GM19025 (cell line): ENCODE results near the gene TSPYL2.
A peak's percentile ranks its signal among the peaks of the same experiment; 100 is the strongest.

Experiments
- ATAC-seq: cut with Tn5 transposase; IDR thresholded peaks from one replicate; pipeline ENCODE4 v1.9.1; 2021; ENCODE audit warnings: mild to moderate bottlenecking, low read depth, moderate library complexity; ENCODE audit not compliant: unreplicated experiment

The TSPYL2 gene

DNA sequence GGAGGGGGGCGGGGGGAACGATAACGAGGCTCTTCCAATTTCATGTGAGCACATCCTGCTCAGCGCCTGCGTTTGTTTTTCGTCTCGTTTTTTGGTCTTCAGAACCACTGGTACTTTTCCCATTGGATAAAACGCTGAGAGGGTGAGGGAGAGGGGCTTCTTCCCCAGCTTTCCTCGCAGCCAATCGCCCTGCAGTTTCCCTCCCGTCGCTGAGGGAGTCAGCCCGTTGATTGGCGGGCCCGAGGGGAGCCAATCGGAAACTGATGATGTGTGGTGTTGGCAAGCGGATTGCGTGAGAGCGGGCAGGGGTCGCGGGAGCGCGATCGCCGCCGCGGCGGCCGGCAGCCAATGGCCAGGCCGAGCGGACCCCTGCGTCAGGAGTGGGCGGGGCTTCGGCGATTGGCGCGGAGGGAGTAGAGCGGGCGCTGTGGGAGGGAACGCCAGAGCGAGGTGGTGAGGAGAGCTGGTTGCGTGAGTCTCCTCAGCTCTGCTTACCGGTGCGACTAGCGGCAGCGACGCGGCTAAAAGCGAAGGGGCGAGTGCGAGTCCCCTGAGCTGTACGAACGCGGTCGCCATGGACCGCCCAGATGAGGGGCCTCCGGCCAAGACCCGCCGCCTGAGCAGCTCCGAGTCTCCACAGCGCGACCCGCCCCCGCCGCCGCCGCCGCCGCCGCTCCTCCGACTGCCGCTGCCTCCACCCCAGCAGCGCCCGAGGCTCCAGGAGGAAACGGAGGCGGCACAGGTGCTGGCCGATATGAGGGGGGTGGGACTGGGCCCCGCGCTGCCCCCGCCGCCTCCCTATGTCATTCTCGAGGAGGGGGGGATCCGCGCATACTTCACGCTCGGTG, at the start of gene TSPYL2:
Gene TSPYL2, plus strand, starts transcription at position 443 of the 848 bp plus-strand sequence. Its CDS starts 132 bp downstream, at position 575.
- peak; percentile 97 for ATAC-seq

DNA sequence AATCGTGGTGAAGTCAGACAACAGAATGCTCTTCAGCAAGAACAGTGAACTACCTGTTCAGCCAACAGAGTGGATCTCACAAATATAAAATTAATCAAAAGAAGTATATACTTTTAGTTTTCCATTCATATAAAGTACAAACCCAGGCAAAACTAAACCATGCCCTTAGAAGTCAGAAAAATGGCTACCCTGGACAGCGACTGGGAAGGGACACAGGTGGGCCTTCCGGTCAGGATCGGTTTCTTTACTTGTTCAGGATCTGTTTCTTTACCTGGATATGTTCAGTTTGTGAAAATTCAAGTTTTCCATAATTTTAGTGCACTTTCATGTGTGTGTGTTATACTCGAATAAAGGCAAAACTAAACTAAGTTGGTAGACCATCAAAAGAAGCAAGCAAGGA, 46.0 kb upstream of the TSPYL2 start:
- ATAC-seq = no peak

DNA sequence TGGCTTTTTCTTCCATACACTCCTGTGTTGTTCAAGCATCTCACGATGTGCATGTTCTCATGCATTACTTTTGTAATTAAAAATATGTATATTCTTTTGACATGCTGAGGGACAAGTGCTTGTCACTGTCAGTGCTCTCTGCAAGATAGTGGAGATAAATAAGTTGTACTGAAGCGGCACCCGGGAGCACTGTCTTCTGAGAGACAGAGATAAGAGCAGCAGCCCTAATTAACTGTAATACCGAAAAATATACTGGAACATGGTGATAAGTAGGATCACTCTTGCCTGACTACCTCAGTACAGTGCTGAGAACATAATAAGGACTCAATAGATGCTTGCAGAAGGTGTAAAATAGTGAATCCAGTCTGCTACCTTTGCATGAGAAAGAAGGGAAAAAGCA, 42.9 kb upstream of the TSPYL2 start:
- no peak for ATAC-seq

DNA sequence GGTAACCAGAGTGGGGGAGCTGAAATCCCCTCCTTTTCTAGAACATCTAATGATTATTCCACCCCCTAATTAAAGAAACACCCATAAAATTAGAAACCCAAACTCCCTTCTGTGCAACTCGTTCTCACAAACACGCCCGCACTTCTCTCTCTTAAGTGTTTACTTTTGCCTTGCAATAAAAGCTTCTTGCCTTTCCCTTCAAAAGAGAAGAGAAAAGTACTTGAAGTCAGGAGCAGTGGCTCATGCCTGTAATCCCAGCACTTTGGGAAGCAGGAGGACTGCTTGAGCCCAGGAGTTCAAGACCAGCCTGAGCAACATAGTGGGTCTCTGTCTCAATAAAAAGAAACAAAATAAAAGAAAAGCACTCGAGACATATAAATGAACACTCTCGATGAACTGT, 37.2 kb upstream of the TSPYL2 start:
- no peak for ATAC-seq

DNA sequence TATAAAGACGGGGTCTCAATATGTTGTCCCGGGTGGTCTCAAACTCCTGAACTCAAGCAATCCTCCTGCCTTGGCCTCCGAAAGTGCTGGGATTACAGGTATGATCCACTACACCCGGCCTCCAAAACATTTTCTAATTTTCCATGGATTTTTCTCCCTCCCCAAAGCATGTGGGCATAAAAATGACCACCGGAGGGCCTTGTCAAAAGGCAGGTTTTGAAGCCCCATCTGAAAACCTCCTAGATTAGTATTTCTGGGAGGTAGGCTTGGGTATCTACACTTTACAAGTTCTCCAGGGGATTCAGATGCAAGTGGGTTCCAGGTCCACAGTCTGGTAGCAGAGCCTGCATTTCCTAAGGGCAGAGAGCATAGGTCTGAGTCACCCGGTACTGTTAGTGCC, 34.9 kb upstream of the TSPYL2 start:
- ATAC-seq = no peak

DNA sequence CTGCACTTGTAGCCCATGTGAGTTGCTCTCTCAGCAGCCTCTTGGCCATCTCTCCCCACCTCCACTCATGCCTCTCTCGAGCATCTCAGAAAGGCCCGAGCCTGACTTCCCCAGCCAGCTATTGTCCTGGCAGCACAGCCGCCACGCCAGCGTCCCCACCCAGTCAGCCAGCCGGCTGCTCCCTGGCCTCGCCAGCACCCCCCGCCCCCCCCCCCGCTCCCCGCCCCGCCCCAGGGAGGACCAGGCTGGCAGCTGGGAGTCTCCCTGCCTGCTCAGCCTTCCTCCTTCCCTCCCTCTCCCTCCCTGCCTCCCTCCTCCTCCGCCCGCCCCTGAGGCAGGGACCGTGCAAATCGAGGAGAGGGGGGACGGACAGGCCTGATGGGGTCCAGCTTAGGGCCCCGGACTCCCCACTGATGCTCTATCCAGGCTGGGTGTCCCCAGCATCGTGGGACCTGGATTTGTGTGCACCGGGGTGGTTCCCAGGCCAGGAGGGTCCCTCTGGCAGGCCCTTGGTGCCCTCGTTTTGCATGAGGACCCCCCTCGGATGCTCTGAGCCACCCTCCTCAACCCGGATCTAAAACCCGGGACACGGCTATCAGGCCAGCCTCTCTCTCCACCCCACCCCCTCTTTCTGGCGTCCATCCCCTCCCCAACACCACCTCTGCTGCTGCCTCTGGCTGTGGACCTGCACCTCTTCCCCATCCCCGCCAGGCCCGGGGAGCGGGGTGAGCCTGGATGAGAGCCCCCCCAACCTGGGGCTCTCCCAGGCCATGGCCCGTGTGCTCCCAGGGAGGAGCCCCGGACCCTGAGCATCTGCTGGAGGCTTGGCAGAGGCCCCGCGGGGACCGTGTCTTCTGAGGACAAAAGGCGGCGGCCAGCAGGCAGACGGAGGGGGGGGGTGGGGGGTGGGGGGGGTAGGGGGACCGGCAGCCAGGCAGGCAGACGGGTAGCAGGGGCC, 33.7 kb upstream of the TSPYL2 start, which contains the start of gene GPR173:
Gene GPR173, plus strand, starts transcription at position 621 of the 958 bp plus-strand sequence. CDS start 27,833 bp downstream, outside the sequence.
- ATAC-seq = no peak

DNA sequence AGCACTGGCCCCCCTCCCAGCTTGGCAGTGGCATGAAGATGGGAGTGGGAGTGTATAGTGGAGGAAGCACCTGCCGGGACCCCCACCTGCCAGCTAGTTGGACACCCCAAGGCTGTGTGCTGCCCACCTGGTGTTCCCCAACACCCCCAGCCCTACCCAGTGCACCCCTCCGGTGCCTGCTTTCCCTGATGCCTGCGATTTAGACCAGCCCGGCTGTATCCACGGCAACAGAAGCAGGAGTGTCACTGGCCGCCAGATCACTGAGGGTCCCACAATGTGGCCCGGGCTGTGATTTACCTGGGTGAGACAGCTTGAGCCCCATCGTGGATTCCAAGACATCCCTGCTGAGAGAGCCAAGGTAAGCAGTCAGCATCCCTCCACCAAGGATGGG, 33.0 kb upstream of the TSPYL2 start:
- ATAC-seq = no peak

DNA sequence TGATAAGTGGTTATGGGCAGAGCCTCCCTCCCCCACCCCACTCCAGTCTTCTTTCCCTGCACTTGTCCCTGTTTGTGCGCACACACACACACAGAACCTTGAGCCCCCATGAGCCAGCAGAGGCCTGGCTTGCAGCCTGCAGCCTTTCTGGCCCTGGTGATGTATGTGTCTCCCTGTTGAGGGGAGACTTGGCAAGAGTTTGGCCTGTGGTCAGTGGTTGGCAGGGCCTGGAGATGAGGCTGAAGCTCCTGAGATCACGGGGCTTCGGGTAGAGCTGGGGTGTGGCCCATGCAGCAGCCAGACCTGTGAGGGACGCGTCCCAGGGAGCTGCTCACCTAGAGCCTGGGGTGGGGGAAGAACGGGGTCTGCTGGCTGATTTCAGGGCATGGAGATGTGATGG, 31.3 kb upstream of the TSPYL2 start:
- no peak for ATAC-seq

DNA sequence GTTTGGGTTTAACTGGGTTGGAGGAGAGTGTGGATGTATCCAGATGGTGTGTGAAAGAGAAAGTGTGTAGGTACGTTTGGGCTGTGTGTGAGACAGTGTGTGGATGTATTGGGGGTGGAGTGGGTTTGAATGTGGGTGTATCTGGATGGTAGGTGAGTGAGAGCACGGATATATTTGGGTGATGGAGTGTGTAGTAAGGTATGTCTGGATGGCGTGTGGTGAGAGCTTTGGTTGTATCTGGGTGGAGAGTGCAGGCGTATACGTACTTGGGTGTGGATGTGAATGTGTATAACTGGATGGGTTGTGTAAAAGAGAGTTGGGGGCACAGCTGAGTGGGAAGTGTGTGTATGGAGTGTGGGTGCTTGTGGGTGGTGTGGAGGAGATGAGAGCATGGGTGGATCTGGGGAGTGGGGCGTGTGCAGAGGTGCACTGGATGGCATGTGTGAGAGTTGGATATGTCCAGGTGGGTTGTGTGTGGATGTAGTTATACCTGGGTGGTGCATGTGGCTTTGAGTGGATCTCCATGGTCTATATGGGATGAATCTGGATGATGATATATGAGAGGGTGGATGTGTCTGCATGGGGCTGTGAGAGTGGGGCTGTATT, 26.8 kb upstream of the TSPYL2 start:
- ATAC-seq = no peak

DNA sequence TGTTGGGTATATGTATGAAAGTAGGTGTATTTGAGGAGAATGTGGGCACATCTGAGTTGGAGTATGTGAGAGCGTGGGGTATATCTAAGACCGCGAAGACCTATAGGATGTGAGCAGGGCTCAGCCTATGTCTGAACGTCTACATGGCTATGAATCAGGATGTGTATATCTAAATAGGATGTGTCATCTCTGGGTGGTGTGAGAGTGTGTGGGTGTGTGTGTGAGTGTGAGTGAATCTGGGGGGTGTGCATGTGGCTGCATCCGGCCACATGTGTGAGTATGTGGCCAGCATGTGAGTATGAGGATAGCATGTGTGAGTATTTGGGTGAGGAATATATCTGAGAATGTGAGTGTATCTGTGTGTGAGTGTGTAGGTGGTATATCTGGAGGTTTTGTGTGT, 25.9 kb upstream of the TSPYL2 start:
- no peak for ATAC-seq

DNA sequence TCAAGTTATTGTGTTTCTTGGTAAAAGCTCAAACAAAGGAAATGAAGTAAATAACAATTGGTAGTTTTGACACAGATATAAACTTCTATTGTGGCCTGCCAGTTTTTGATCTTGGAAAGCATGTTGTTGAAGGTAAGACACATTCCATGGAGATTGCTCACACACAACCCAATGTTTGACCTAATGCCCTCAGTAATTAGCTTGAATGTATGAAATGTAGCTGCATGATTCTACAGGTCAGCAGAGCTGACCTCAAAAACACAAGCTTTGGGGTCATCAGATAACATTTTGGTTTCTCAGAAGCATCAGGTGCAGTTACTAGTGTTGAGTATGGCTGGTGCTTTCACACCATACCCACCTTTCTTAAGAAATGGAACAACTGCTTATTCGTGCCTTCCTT, 17.1 kb upstream of the TSPYL2 start:
- no peak for ATAC-seq

DNA sequence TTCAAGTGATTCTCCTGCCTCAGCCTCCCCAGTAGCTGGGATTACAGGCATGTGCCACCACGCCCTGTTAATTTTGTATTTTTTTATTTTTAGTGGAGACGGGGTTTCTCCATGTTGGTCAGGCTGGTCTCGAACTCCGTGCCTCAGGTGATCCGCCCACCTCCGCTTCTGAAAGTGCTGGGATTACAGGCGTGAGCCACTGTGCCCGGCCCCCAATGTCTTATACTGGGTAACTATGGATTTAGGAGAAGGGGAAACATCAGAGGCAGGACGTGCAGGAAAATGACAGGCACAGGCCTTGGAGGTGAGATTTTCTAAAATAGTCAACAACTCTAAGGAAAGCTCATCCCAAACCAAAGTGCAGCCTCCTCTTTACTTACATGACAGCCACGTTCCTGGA, 11.1 kb upstream of the TSPYL2 start:
- no peak for ATAC-seq

DNA sequence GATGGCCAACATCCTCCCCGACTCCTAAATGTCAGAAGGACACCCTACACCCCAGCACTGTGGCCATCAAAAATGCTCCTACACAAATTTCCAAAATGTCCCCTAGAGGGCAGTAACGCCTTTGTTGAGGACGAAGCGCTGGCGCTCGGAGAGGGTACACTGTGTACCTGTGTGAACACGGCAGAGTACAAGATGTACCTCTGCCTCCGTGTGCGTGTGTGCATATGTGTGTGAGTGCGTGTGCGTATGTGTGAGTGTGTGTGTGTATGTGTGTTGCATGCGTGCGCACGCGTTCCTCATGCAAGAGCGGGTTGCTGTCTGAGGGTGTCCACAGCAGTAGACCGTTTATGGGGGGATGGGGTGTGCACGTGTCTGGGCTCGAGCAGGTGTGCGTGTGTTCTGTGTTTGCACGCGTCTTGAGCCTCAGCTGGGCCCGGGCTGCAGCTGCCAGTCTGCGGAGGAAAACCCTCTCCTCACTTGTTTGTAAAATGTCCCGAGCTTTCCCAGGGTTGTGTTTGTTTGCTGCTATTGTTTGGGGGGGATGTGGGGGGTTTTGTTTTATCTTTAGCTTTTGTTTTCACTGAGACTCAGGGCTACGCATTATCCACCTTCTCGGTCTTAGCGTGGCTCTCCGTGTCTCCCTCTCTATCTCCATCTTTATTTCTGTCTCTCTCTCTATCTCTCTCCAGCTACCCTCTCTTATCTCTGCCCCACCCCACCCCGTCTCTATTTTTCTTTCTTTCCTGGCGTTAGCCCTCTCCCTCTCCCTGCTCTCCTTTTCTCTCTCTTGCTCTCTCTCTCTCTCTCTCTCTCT, 10.4 kb upstream of the TSPYL2 start:
- peak; percentile 87 for ATAC-seq

DNA sequence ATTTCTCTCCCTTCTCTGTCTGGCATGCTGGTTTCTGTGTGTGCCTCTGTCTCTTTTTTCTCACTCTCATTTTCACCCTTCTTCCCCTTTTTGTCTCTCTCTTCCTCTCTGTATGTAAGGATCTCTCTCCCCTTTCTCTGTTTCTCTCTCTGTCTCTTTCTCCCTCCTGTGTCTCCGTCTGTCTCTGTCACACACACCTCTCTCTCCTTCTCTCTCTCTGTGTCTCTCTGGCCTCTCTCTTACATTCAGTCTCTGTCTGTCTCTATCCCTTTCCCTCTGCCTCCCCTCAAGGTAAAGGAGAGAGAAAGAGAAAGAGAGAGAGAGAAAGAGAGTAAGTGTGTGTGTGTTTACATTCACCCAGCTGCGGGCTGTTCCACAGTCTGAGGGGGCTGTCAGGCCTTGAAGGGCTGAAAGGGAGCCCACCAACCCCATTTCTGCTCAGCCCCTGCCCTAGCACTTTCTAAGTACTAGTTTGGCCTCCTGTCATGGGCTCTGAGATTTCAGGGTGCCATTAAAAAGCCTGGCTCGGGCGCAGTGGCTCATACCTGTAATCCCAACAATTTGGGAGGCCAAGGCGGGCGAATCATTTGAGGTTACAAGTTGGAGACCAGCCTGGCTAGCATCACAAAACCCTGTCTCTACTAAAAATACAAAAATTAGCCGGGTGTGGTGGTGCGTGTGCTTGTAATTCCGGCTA, 9.6 kb upstream of the TSPYL2 start:
- no peak for ATAC-seq

DNA sequence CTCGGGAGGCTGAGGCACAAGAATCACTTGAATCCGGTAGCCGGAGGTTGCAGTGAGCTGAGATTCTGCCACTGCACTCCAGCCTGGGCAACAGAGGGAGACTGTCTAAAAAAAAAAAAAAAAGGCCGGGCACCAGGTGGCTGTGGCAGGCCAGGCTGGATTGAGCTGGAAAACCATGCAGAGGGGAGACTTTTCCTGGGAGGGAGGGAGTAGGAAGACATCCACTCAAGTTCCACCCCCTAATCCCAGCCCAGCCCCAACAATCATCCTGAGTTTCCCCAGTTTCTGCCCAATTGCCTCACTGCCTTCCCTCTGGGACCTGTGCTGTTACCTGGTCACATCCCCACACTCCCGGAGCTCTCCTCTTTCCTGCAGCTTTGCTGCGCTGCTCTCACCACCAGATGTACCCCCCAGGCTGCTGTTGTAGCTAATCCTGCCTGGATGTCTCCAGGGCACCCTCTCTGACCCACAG, 9.0 kb upstream of the TSPYL2 start:
- ATAC-seq = no peak

DNA sequence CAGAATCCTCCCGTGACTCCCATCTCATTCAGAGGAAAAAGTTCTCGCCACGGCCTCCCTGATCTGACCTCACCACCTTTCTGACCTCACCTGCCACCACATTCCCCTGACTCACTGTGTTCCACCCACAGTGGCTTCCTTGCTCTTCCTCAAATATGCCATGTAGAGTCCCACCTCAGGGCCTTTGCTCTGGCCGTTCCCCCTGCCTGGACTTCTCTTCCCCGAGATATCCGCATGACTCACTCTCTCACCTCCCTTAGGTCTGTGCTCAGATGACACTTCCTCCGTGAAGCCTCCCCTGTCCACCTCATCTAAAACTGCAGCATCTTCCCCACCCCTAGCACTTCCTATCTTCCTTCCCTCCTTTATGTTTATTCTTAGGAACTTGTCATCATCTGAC, 7.2 kb upstream of the TSPYL2 start:
- ATAC-seq = no peak

DNA sequence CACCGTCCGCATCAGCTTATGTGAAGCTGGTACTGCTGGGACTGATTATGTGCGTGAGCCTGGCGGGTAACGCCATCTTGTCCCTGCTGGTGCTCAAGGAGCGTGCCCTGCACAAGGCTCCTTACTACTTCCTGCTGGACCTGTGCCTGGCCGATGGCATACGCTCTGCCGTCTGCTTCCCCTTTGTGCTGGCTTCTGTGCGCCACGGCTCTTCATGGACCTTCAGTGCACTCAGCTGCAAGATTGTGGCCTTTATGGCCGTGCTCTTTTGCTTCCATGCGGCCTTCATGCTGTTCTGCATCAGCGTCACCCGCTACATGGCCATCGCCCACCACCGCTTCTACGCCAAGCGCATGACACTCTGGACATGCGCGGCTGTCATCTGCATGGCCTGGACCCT, 5.5 kb upstream of the TSPYL2 start:
- ATAC-seq = no peak

DNA sequence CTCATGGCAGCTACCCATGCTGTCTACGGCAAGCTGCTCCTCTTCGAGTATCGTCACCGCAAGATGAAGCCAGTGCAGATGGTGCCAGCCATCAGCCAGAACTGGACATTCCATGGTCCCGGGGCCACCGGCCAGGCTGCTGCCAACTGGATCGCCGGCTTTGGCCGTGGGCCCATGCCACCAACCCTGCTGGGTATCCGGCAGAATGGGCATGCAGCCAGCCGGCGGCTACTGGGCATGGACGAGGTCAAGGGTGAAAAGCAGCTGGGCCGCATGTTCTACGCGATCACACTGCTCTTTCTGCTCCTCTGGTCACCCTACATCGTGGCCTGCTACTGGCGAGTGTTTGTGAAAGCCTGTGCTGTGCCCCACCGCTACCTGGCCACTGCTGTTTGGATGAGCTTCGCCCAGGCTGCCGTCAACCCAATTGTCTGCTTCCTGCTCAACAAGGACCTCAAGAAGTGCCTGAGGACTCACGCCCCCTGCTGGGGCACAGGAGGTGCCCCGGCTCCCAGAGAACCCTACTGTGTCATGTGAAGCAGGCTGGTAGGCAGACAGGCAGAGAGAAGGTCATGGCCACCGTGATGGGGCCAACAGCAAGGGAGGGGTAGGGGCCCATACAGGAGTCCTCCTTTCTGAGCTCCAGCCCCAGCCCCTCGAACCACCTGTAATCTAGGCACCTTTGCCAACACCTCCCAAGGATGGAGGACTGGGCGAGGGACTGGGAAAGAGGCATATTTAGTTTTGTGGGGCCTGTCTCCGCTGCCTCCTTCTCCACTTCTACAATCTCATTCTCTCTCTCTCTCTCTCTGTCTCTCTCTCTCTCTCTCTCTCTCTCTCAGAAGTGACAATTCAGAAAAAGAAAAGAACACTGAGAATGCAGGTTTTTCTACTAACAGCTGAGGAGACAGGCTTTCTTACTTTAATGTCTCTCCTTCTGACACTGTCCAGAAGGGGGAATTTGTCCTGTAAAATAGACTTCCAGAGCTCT, 4.7 kb upstream of the TSPYL2 start:
- no peak for ATAC-seq
